Transverse colon (tissue), 4 donors: ENCODE measurements around the gene ABHD17A.

Experiments
- POLR2A ChIP-seq: fragments of 450-650 bp; IDR thresholded peaks from one replicate; pipeline ENCODE4 v1.6.1; 2016; ENCODE audit warnings: antibody characterized with exemption, mild to moderate bottlenecking, moderate library complexity
- POLR2AphosphoS5 ChIP-seq, 3 donors: sonication (generic); formaldehyde crosslinking; IDR thresholded peaks; one replicate each; pipeline ENCODE4 v1.6.1; 2016; ENCODE audit warnings: antibody characterized with exemption in 3 of 3
- TF ChIP-seq, protein P1 (sequence below), 5 experiments: fragments of 200-600 bp in 3 of 5; fragments of 450-650 bp in 2 of 5; sonication (generic) in 3 of 5; IDR thresholded peaks; 1 replicate in 2 of 5; 2 replicates in 3 of 5; pipeline ENCODE4 v1.5.1; 2016 to 2017; ENCODE audit warnings: antibody characterized with exemption in 5 of 5, inconsistent platforms in 3 of 5, mild to moderate bottlenecking in 2 of 5, moderate library complexity in 1 of 5

DNA sequence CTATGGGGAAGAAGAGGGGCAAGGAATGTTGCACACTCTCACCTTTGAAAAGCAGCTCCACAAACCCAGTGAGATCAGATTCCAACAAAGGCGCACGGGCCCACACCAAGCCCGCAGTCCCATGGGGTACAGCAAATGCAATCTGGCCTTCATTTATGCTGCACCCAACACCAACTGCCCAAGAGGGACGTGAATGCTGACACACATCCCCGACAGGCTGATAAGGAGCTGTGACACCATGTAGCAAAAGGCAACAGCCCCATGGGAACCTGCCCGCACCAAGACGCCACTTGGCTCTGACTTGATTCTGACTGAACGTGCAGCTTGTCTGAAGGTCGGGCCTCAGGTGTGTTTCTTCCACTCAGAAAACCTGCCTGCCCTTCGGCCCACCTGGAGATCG, 54.3 kb downstream of the ABHD17A start:
- TF ChIP-seq, protein P1, sequence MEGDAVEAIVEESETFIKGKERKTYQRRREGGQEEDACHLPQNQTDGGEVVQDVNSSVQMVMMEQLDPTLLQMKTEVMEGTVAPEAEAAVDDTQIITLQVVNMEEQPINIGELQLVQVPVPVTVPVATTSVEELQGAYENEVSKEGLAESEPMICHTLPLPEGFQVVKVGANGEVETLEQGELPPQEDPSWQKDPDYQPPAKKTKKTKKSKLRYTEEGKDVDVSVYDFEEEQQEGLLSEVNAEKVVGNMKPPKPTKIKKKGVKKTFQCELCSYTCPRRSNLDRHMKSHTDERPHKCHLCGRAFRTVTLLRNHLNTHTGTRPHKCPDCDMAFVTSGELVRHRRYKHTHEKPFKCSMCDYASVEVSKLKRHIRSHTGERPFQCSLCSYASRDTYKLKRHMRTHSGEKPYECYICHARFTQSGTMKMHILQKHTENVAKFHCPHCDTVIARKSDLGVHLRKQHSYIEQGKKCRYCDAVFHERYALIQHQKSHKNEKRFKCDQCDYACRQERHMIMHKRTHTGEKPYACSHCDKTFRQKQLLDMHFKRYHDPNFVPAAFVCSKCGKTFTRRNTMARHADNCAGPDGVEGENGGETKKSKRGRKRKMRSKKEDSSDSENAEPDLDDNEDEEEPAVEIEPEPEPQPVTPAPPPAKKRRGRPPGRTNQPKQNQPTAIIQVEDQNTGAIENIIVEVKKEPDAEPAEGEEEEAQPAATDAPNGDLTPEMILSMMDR (IDR thresholded peaks at IDR 0.05), result no peak
- TF ChIP-seq POLR2AphosphoS5 (IDR thresholded peaks at IDR 0.05) (no peak), POLR2A (no peak)
